ENCODE data around the gene SFMBT2.

SFMBT2 gene

GRCh38 chr10:7412928-7413282 lies 2.1 kb upstream of the SFMBT2 start:
- H3K27ac ChIP-seq: no peak overlapping the region
- no peak for TF ChIP-seq CTCF (conservative IDR thresholded peaks at IDR 0.05)

GRCh38 chr10:7412237-7412927 lies 1.5 kb upstream of the SFMBT2 start:
- H3K27ac ChIP-seq: no peak overlapping the region
- TF ChIP-seq CTCF (conservative IDR thresholded peaks at IDR 0.05): no peak

GRCh38 chr10:7411671-7412128 lies 866 bp upstream of the SFMBT2 start:
- TF ChIP-seq CTCF (conservative IDR thresholded peaks at IDR 0.05): no peak

GRCh38 chr10:7410301-7410861 lies 453 bp downstream of the SFMBT2 start:
- no peak for TF ChIP-seq CTCF (conservative IDR thresholded peaks at IDR 0.05)
- H3K27ac ChIP-seq: peak overlapping the region; percentile 48; the same call in 1 of the 2 replicates

More at GRCh38 chr10:7411671-7412128, 866 bp upstream of the SFMBT2 start:
- H3K27ac ChIP-seq: no peak overlapping the region

- H3K27ac ChIP-seq: no peak overlapping the region
- no peak for TF ChIP-seq CTCF (conservative IDR thresholded peaks at IDR 0.05)
Observed at GRCh38 chr10:7409732-7410168, 1.1 kb downstream of the SFMBT2 start.

GRCh38 chr10:7409045-7409731 lies 1.6 kb downstream of the SFMBT2 start:
- no peak overlapping the region for H3K27ac ChIP-seq
- no peak for TF ChIP-seq CTCF (conservative IDR thresholded peaks at IDR 0.05)

- peak; percentile 85 for TF ChIP-seq CTCF (conservative IDR thresholded peaks at IDR 0.05)
- H3K27ac ChIP-seq: no peak overlapping the region
Observed at GRCh38 chr10:7408291-7409044, 2.4 kb downstream of the SFMBT2 start.
